Hepatocyte (in vitro differentiated cells): ENCODE measurements around the gene RPS4Y1. TPM values are rescaled to one million over a fixed set of nuclear protein-coding genes. Genes with fewer than 3 reads are reported as not detected.
"Not testable (repeated sequence)": the region's sequence is repeated elsewhere in the genome, so short reads cannot be mapped to it uniquely, and the experiment has no call there.

ENCODE experiments used
- DNase-seq: peaks from one replicate; pipeline ENCODE4 v3.0.0-alpha.2; 2016; ENCODE audit warnings: low spot score
- H2AFZ ChIP-seq: fragments of 200-600 bp; sonication (generic); 2 replicates; pipeline ENCODE4 v1.6.0; 2016; ENCODE audit warnings: antibody characterized with exemption, mild to moderate bottlenecking
- H3K27ac ChIP-seq: fragments of 200-600 bp; sonication (generic); 2 replicates; pipeline ENCODE4 v1.5.1; 2016; ENCODE audit warnings: mild to moderate bottlenecking
- H3K27me3 ChIP-seq: fragments of 200-600 bp; sonication (generic); 2 replicates; pipeline ENCODE4 v1.6.1; 2016
- H3K36me3 ChIP-seq: fragments of 200-600 bp; sonication (generic); replicated peaks from 2 replicates; pipeline ENCODE4 v1.5.1; 2016; ENCODE audit warnings: low read depth; ENCODE audit not compliant: insufficient read depth
- H3K4me1 ChIP-seq: fragments of 200-600 bp; sonication (generic); 2 replicates; pipeline ENCODE4 v1.5.1; 2016; ENCODE audit warnings: mild to moderate bottlenecking, moderate library complexity; ENCODE audit not compliant: insufficient read depth
- H3K4me2 ChIP-seq: fragments of 200-600 bp; sonication (generic); 2 replicates; pipeline ENCODE4 v1.6.0; 2016
- H3K4me3 ChIP-seq: fragments of 200-600 bp; sonication (generic); 2 replicates; pipeline ENCODE4 v1.5.1; 2016; ENCODE audit warnings: mild to moderate bottlenecking
- H3K79me2 ChIP-seq: fragments of 200-600 bp; sonication (generic); 2 replicates; pipeline ENCODE4 v1.6.0; 2017; ENCODE audit warnings: mild to moderate bottlenecking
- H3K9me2 ChIP-seq: fragments of 200-600 bp; sonication (generic); replicated peaks from 2 replicates; pipeline ENCODE4 v1.6.0; 2017; ENCODE audit warnings: mild to moderate bottlenecking; ENCODE audit not compliant: insufficient read depth
- H3K9me3 ChIP-seq: fragments of 200-600 bp; sonication (generic); 2 replicates; pipeline ENCODE4 v1.5.1; 2016; ENCODE audit warnings: low read depth, mild to moderate bottlenecking
- H4K20me1 ChIP-seq: fragments of 200-600 bp; sonication (generic); 2 replicates; pipeline ENCODE4 v1.6.0; 2016; ENCODE audit warnings: mild to moderate bottlenecking; ENCODE audit not compliant: insufficient read depth, poor library complexity, severe bottlenecking
- CTCF ChIP-seq: fragments of 200-600 bp; sonication (generic); IDR thresholded peaks from 2 replicates; pipeline ENCODE4 v1.5.1; 2016; ENCODE audit warnings: antibody characterized with exemption, mild to moderate bottlenecking; ENCODE audit not compliant: poor library complexity
- EZH2 ChIP-seq: fragments of 200-600 bp; sonication (generic); IDR thresholded peaks from 2 replicates; pipeline ENCODE4 v1.6.1; 2016; ENCODE audit warnings: antibody characterized with exemption, mild to moderate bottlenecking, borderline replicate concordance
- EZH2phosphoT487 ChIP-seq: fragments of 200-600 bp; sonication (generic); IDR thresholded peaks from one replicate; pipeline ENCODE4 v1.6.1; 2018; ENCODE audit warnings: antibody characterized with exemption, mild to moderate bottlenecking, low read depth, moderate library complexity; ENCODE audit not compliant: unreplicated experiment, severe bottlenecking
- WGBS: methylation state at CpG from one replicate; pipeline ENCODE4 v1.1.6; 2016; ENCODE audit warnings: low lambda C conversion rate; ENCODE audit errors: missing lambda C conversion rate; 5-methylcytosine and 5-hydroxymethylcytosine counted together
- polyA plus RNA-seq: library from polyadenylated mRNA; unstranded; fragments of >200 nt; fragmentation: Nextera tagmentation; extraction: Ambion mirVana; gene quantifications from 2 replicates; pipeline ENCODE4 v1.2.1, GENCODE V29; 2016
- total RNA-seq: library from RNA; depleted of rRNA; stranded (reverse); fragments of >200 nt; gene quantifications from 2 replicates; pipeline ENCODE4 v1.2.3, GENCODE V29; 2014

RPS4Y1 gene
- total and polyA plus RNA-seq, 2 experiments from 2014 or later: not detected

- H2AFZ ChIP-seq: no peak overlapping the region
- no peak overlapping the region for H3K4me3 ChIP-seq
- no peaks in the 10 kb centered on the region for H3K9me3 ChIP-seq
- DNase-seq: no peak
- H3K79me2 ChIP-seq: no peaks in the 10 kb centered on the region
- no peaks in the 10 kb centered on the region for H4K20me1 ChIP-seq
- WGBS: no CpG with 5 or more reads among the region's 2 CpGs
- no peak overlapping the region for H3K27ac ChIP-seq
- TF ChIP-seq CTCF (no peak), EZH2 (no peak), EZH2phosphoT487 (no peak)
- H3K4me1 ChIP-seq: no peaks in the 10 kb centered on the region
- no peaks in the 10 kb centered on the region for H3K27me3 ChIP-seq
- H3K9me2 ChIP-seq: no peaks in the 10 kb centered on the region
- no peak overlapping the region for H3K4me2 ChIP-seq
- H3K36me3 ChIP-seq: no peaks in the 10 kb centered on the region
Measured at GRCh38 chrY:2800246-2800645, 41.2 kb upstream of the RPS4Y1 start.

GRCh38 chrY:2817146-2817896, 24.1 kb upstream of the RPS4Y1 start:
- not testable (repeated sequence) for H4K20me1 ChIP-seq, H3K9me2 ChIP-seq, H3K27me3 ChIP-seq, H2AFZ ChIP-seq, H3K4me3 ChIP-seq, H3K27ac ChIP-seq, H3K9me3 ChIP-seq, H3K36me3 ChIP-seq, H3K4me1 ChIP-seq, H3K4me2 ChIP-seq, DNase-seq, H3K79me2 ChIP-seq
- no CpG with 5 or more reads among the region's 10 CpGs for WGBS

GRCh38 chrY:2824471-2824870, 16.9 kb upstream of the RPS4Y1 start:
- Histone ChIP-seq H3K4me2 (no peak overlapping the region), H3K9me3 (no peaks in the 10 kb centered on the region), H3K9me2 (no peaks in the 10 kb centered on the region), H4K20me1 (no peaks in the 10 kb centered on the region), H3K4me3 (no peak overlapping the region), H3K4me1 (no peaks in the 10 kb centered on the region), H3K27ac (no peak overlapping the region), H3K27me3 (no peaks in the 10 kb centered on the region), H3K79me2 (no peaks in the 10 kb centered on the region), H2AFZ (no peak overlapping the region), H3K36me3 (no peaks in the 10 kb centered on the region)
- WGBS: no CpG with 5 or more reads among the region's 3 CpGs
- DNase-seq: no peak
- TF ChIP-seq CTCF (no peak), EZH2phosphoT487 (no peak), EZH2 (no peak)

- no CpG with 5 or more reads among the region's 5 CpGs for WGBS
- Histone ChIP-seq H4K20me1 (no peaks in the 10 kb centered on the region), H3K27ac (no peak overlapping the region), H3K9me3 (no peaks in the 10 kb centered on the region), H3K36me3 (no peaks in the 10 kb centered on the region), H2AFZ (no peak overlapping the region), H3K4me3 (no peak overlapping the region), H3K4me1 (no peaks in the 10 kb centered on the region), H3K27me3 (no peaks in the 10 kb centered on the region), H3K79me2 (no peaks in the 10 kb centered on the region), H3K4me2 (no peak overlapping the region), H3K9me2 (no peaks in the 10 kb centered on the region)
- DNase-seq: no peak
- no peak for TF ChIP-seq EZH2
- no peak for TF ChIP-seq CTCF
- TF ChIP-seq EZH2phosphoT487: no peak
Measured at GRCh38 chrY:2828497-2828896, 12.9 kb upstream of the RPS4Y1 start.
